Glomerular endothelial cell (primary cell): ENCODE results near the gene LCORL. TPM values are rescaled to one million over a fixed set of nuclear protein-coding genes. Genes with fewer than 3 reads are reported as not detected.
"Not testable (repeated sequence)": the region's sequence is repeated elsewhere in the genome, so short reads cannot be mapped to it uniquely, and the experiment has no call there.

Experiments
- DNase-seq: peaks from one replicate; pipeline ENCODE4 v3.0.0-alpha.2; 2011; ENCODE audit warnings: low read depth, low spot score; ENCODE audit errors: extremely low read depth
- total RNA-seq: library from RNA; depleted of rRNA; stranded (reverse); fragments of >200 nt; gene quantifications from 2 replicates; pipeline ENCODE4 v1.2.3, GENCODE V29; 2015

LCORL gene
- total RNA-seq, 1 donor from 2014 or later, result 19.4 TPM

- DNase-seq, result no peak
These were observed 685 bp downstream of the LCORL start for GRCh38 chr4:18020671-18021469.

GRCh38 chr4:18020145-18020670 lies 1.3 kb downstream of the LCORL start:
- no peak for DNase-seq

- DNase-seq, result no peak
These were observed 7.3 kb downstream of the LCORL start for GRCh38 chr4:18014269-18014668.

- DNase-seq, result no peak
These were observed 8.6 kb downstream of the LCORL start for GRCh38 chr4:18012807-18013462.

GRCh38 chr4:18012134-18012806 lies 9.3 kb downstream of the LCORL start:
- DNase-seq, result no peak

DNA sequence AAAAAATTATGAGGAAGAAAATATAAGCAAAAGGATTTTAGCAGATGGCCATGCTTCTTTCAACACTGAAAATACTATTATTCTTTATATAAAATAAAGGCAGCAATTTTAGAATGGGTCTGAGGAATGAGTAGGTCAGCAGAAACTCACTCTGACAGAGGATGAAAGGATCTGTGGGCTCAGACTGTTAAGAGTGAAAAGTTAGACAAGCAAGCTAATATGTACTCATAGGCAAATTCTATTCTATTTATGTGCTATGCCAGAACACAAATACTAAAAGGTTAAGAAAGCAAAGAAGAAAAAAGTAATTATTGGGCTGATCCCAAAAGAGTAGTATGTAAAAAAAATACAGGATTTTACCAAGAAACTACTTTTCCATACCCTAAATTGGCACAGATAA lies 13.9 kb downstream of the LCORL start:
- DNase-seq, result no peak

GRCh38 chr4:18006432-18006831 lies 15.1 kb downstream of the LCORL start:
- DNase-seq, result not testable (repeated sequence)

GRCh38 chr4:17997129-17997528 lies 24.4 kb downstream of the LCORL start:
- DNase-seq, result no peak

- DNase-seq, result no peak
These were observed 26.4 kb downstream of the LCORL start for GRCh38 chr4:17995165-17995564.

DNA sequence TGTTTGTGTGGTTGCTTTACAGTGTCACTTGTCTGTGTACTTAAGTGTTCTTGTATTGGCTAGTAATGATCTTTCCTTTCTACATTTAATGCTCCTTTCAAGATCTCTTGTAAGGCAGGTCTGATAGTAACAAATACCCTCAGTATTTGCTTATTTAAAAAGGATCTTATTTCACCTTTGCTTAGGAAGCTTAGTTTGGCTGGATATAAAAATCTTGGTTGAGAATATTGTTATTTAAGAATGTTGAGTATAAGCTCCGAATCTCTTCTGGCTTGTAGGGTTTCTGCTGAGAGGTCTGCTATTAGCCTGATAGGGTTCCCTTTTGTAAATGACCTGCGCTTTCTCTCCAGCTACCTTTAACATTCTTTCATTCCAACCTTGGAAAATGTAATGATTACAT lies 35.7 kb downstream of the LCORL start:
- DNase-seq, result no peak

GRCh38 chr4:17981063-17981462 lies 40.5 kb downstream of the LCORL start:
- DNase-seq, result no peak

DNA sequence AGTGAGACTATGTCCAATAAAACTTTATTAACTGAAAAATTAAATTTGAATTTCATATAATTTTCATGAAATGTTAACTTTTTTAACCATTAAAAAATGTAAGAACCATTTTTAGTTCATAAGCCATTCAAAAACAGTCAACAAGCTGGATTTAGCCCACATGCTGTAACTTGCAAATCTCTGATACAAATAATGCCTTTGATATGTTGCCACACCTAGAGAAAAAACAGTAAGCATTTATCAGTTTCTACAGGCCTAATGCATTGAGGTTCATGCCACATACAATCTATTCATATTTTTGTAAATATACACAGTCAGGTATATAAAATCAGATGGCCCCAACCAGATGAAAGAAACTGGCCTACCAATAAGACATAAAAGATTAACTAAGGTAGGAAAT lies 52.8 kb downstream of the LCORL start:
- no peak for DNase-seq

GRCh38 chr4:17967078-17967477 lies 54.5 kb downstream of the LCORL start:
- DNase-seq, result no peak

- no peak for DNase-seq
These were observed 55.2 kb downstream of the LCORL start for GRCh38 chr4:17966312-17966711.

GRCh38 chr4:17964576-17964975 lies 57.0 kb downstream of the LCORL start:
- DNase-seq, result no peak

GRCh38 chr4:17962171-17962570 lies 59.4 kb downstream of the LCORL start:
- DNase-seq, result no peak

- no peak for DNase-seq
These were observed 60.3 kb downstream of the LCORL start for GRCh38 chr4:17961249-17961648.

- no peak for DNase-seq
These were observed 63.4 kb downstream of the LCORL start for GRCh38 chr4:17958181-17958580.

GRCh38 chr4:17957688-17958087 lies 63.9 kb downstream of the LCORL start:
- no peak for DNase-seq

DNA sequence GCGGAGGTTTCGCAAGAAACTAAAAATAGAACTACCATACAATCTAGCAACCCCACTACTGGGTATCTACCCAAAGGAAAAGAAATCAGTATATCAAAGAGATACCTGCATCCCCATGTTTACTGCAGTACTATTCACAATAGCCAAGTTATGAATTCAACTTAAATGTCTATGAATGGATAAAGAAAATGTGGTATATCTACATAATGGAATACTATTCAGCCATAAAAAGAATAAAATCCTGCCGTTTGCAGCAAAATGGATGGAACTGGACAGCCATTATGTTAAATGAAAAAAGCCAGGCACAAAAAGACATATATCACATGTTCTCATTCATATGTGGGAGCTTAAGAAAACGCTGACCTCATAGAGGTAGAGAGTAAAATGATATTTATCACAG lies 65.3 kb downstream of the LCORL start:
- no peak for DNase-seq

DNA sequence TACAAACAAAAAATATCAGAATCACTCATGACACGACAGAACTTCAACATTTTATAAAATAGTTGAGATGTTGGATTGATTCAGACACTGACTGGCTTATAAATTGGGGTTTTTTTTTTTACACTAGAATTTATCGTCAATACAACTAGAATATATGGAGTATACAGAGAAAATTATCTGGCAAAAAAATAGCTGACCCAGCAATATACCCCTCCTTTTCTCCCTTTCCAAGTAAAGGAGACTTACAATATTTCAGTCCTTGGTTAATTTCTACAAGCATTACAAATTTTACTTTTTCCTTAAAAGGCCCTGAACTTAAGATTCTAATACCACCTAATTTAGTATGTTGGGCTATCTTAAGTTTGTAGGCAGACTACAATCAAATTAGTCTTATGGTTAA lies 76.3 kb downstream of the LCORL start:
- DNase-seq, result no peak

DNA sequence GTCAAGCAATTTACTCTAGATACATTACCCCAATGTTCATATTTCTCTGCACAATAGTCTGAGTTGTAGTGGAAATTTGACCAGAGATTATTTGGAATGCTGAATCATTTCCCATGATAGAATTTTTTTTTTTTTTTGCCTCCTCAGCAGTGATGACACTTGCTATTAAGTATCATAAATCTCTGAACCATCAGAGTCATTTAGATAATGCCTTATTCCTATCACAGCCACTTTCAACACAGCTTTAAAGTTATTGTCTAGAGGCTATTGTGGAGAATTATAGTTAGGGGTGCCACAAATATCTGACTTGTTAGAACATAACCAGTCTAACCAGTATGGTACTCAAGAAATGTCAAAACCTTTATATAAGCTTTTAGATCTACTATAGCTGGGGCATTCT lies 79.8 kb downstream of the LCORL start:
- no peak for DNase-seq
